ENCODE measurements around the gene CYBB.

DNA sequence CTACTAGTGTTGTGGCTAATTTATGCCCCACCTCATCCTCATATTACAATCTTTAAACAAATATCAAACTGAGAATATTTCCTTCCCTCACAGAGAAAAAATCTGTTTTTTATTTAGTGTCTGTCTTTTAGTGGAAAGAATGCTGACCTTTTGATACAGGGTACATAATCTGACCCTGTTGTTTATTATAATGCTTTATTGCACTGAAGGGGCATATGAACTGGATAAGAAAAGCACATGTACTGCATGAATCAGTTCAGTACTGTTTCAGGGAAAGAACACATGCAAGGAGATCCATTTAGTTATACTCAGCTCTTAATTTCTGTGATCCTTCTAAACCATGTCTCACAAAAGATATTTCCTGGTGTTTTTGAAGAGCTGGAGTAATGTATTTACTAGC, 83.0 kb downstream of the CYBB start:
- TF ChIP-seq CTCF (IDR thresholded peaks at IDR 0.05) (no peak), RNF2 (IDR thresholded peaks at IDR 0.05; ENCODE audit: borderline replicate concordance, low read depth) (no peak)
